Spleen (tissue), 11 donors: Measurements from ENCODE around the gene BMX. TPM values are rescaled to one million over a fixed set of nuclear protein-coding genes. Genes with fewer than 3 reads are reported as not detected.
A peak's percentile ranks its signal among the peaks of the same experiment; 100 is the strongest.

ENCODE experiments used
- DNase-seq: peaks from one replicate; pipeline ENCODE4 v3.0.0-alpha.2; 2020
- H3K27ac ChIP-seq, 8 donors: fragments of 200-600 bp; sonication (generic) in 7 of 8; 1 replicate in 4 of 8; 2 replicates in 4 of 8; pipeline versions ENCODE4 v1.5.0 to v1.8.0; 2016 to 2021; ENCODE audit warnings: inconsistent platforms in 4 of 8, mild to moderate bottlenecking in 4 of 8, moderate library complexity in 1 of 8
- H3K27me3 ChIP-seq, 7 donors: fragments of 200-600 bp; sonication (generic) in 6 of 7; replicated peaks in 1 of 7; 1 replicate in 4 of 7; 2 replicates in 3 of 7; pipeline versions ENCODE4 v1.5.0 to v1.8.0; 2016 to 2021; ENCODE audit warnings: inconsistent platforms in 3 of 7, mild to moderate bottlenecking in 1 of 7
- H3K36me3 ChIP-seq, 6 donors: fragments of 200-600 bp; sonication (generic) in 5 of 6; 1 replicate in 4 of 6; 2 replicates in 2 of 6; pipeline versions ENCODE4 v1.5.0 to v1.8.0; 2016 to 2021; ENCODE audit warnings: inconsistent platforms in 2 of 6
- H3K4me1 ChIP-seq, 6 donors: fragments of 200-600 bp; sonication (generic) in 5 of 6; 1 replicate in 3 of 6; 2 replicates in 3 of 6; pipeline versions ENCODE4 v1.5.0 to v1.8.0; 2016 to 2021; ENCODE audit warnings: inconsistent platforms in 3 of 6
- H3K4me3 ChIP-seq, 8 donors: fragments of 200-600 bp; sonication (generic) in 7 of 8; 1 replicate in 4 of 8; 2 replicates in 4 of 8; pipeline versions ENCODE4 v1.5.0 to v1.8.0; 2016 to 2021; ENCODE audit warnings: inconsistent platforms in 4 of 8, mild to moderate bottlenecking in 4 of 8, moderate library complexity in 2 of 8
- H3K9me3 ChIP-seq, 8 donors: fragments of 200-600 bp; sonication (generic) in 7 of 8; 1 replicate in 4 of 8; 2 replicates in 4 of 8; pipeline versions ENCODE4 v1.5.0 to v1.8.0; 2016 to 2021; ENCODE audit warnings: inconsistent platforms in 4 of 8
- CTCF ChIP-seq, 11 experiments: fragments of 200-600 bp in 7 of 11; fragments of 450-650 bp in 4 of 11; sonication (generic) in 4 of 11; IDR thresholded peaks in 8 of 11; conservative IDR thresholded peaks in 3 of 11; 1 replicate in 7 of 11; 2 replicates in 4 of 11; pipeline versions ENCODE4 v1.4.0 to v1.8.0; 2016 to 2021; ENCODE audit warnings: antibody characterized with exemption in 11 of 11, inconsistent platforms in 4 of 11, mild to moderate bottlenecking in 1 of 11
- POLR2A ChIP-seq, 3 donors: fragments of 450-650 bp; IDR thresholded peaks; one replicate each; pipeline ENCODE4 v1.5.1; 2017; ENCODE audit warnings: antibody characterized with exemption in 3 of 3, mild to moderate bottlenecking in 1 of 3
- POLR2AphosphoS5 ChIP-seq, 3 donors: sonication (generic); formaldehyde crosslinking; IDR thresholded peaks; one replicate each; pipeline ENCODE4 v1.5.1; 2017; ENCODE audit warnings: antibody characterized with exemption in 3 of 3
- WGBS, 5 donors: extraction: QIAGEN DNeasy Blood & Tissue Kit in 3 of 5; methylation state at CpG; one replicate each; pipeline versions ENCODE4 v1.1.5 to v1.1.7; 2013 to 2018; 5-methylcytosine and 5-hydroxymethylcytosine counted together
- intact Hi-C: fragments of 100-400 bp; cut with DNase I; formaldehyde crosslinking; loops from one replicate; pipeline ENCODE4 v1.15.0; 2023; ENCODE audit warnings: low total_unique reads
- polyA plus RNA-seq, 3 donors: library from polyadenylated mRNA; stranded (reverse); fragments of 200-250 nt; gene quantifications; one replicate each; pipeline ENCODE4 v1.2.1, GENCODE V29; 2013
- total RNA-seq, 7 donors: library from RNA; depleted of rRNA in 3 of 7; stranded (reverse); fragments of >200 nt in 3 of 7; fragmentation: NEBNext Ultra II Directional in 4 of 7; extraction: Animal tissue kit (Norgen Biotek cat#: 25700) in 4 of 7; gene quantifications; one replicate each; pipeline versions ENCODE4 v1.1.0 to v1.2.1, GENCODE V29; 2016 to 2021
- donor health status: healthy with polysubstance abuse.
- donor health status: DM: no; HTN: no; CAD: no; lungs with moderate emphysema.
- donor health status: DM: no; HTN: no; CAD: no.
- donor health status: Bipolar disorder and iron deficiency.
- donor health status: healthy.
- donor health status: DM: no; HTN: no; CAD: no.
- donor health status: DM: yes; HTN: yes; CAD: no.

Gene BMX
- total and polyA plus RNA-seq, 10 donors, result 0.67 to 7.4 (median 2.6) TPM

GRCh38 chrX:15465896-15466651 is 34.5 kb upstream of the BMX start:
- TF ChIP-seq POLR2A (IDR thresholded peaks at IDR 0.05), result no peak
- TF ChIP-seq POLR2AphosphoS5 (IDR thresholded peaks at IDR 0.05), result no peak
- TF ChIP-seq CTCF (IDR thresholded peaks at IDR 0.05 in 8 of 11, conservative IDR thresholded peaks at IDR 0.05 in 3 of 11), result no peak
- 66 to 89% (median 81%) methylated on average over 8 to 9 of the region's 9 CpGs for WGBS, 5 donors
- no peaks in the 10 kb centered on the region for H3K36me3 ChIP-seq
- peaks cover 0 to 7% (median 0%) of the 10 kb centered on the region in 7 donors for H3K27me3 ChIP-seq
- no peak overlapping the region for H3K4me3 ChIP-seq
- H3K4me1 ChIP-seq, result no peaks in the 10 kb centered on the region
- DNase-seq, result no peak
- intact Hi-C loops, result loop anchor here (10.0 kb wide), 1 partner anchor 111 kb away; no protein-coding TSS in a partner anchor
- no peaks in the 10 kb centered on the region for H3K9me3 ChIP-seq
- H3K27ac ChIP-seq, result no peak overlapping the region

GRCh38 chrX:15468036-15468435 is 32.6 kb upstream of the BMX start:
- Histone ChIP-seq H3K27ac (no peak overlapping the region), H3K36me3 (no peaks in the 10 kb centered on the region), H3K27me3 (peaks cover 0 to 7% (median 0%) of the 10 kb centered on the region in 7 donors), H3K4me1 (no peaks in the 10 kb centered on the region), H3K9me3 (no peaks in the 10 kb centered on the region), H3K4me3 (no peak overlapping the region)
- TF ChIP-seq CTCF (IDR thresholded peaks at IDR 0.05 in 8 of 11, conservative IDR thresholded peaks at IDR 0.05 in 3 of 11) (peak in 5 of 11 experiments; percentile 15 to 24 (median 22)), POLR2AphosphoS5 (IDR thresholded peaks at IDR 0.05) (no peak), POLR2A (IDR thresholded peaks at IDR 0.05) (no peak)
- DNase-seq, result no peak
- intact Hi-C loops, result loop anchor here (10.0 kb wide), 1 partner anchor 113 kb away; no protein-coding TSS in a partner anchor
- 8 to 27% (median 16%) methylated on average over 4 of the region's 4 CpGs for WGBS, 5 donors

GRCh38 chrX:15469613-15470012 is 31.0 kb upstream of the BMX start:
- intact Hi-C loops, result loop anchor here (10.0 kb wide), 1 partner anchor 115 kb away; no protein-coding TSS in a partner anchor
- Histone ChIP-seq H3K27me3 (peaks cover 0 to 7% (median 0%) of the 10 kb centered on the region in 7 donors), H3K9me3 (no peaks in the 10 kb centered on the region), H3K36me3 (no peaks in the 10 kb centered on the region), H3K27ac (no peak overlapping the region), H3K4me1 (no peaks in the 10 kb centered on the region), H3K4me3 (no peak overlapping the region)
- TF ChIP-seq POLR2AphosphoS5 (IDR thresholded peaks at IDR 0.05) (no peak), POLR2A (IDR thresholded peaks at IDR 0.05) (no peak), CTCF (IDR thresholded peaks at IDR 0.05 in 8 of 11, conservative IDR thresholded peaks at IDR 0.05 in 3 of 11) (no peak)
- no peak for DNase-seq
- 59 to 100% (median 93%) methylated on average over 1 of the region's 1 CpG for WGBS, 5 donors

- 8 to 28% (median 15%) methylated on average over 3 of the region's 3 CpGs for WGBS, 5 donors
- no peak overlapping the region for H3K27ac ChIP-seq
- intact Hi-C loops, result no loop called here
- no peaks in the 10 kb centered on the region for H3K4me1 ChIP-seq
- no peak for TF ChIP-seq POLR2A (IDR thresholded peaks at IDR 0.05)
- TF ChIP-seq CTCF (IDR thresholded peaks at IDR 0.05 in 8 of 11, conservative IDR thresholded peaks at IDR 0.05 in 3 of 11), result peak; percentile 34 to 79 (median 72)
- H3K4me3 ChIP-seq, result no peak overlapping the region
- no peaks in the 10 kb centered on the region for H3K36me3 ChIP-seq
- no peak for DNase-seq
- peaks cover 0 to 7% (median 0%) of the 10 kb centered on the region in 7 donors for H3K27me3 ChIP-seq
- H3K9me3 ChIP-seq, result no peaks in the 10 kb centered on the region
Observed at GRCh38 chrX:15471028-15471427, 29.6 kb upstream of the BMX start.
